CD4-positive, alpha-beta T cell (primary cell): ENCODE measurements around the gene MGME1. TPM values are rescaled to one million over a fixed set of nuclear protein-coding genes. Genes with fewer than 3 reads are reported as not detected.

Experiments used
- ATAC-seq: fragments of 200-7000 bp; cut with Tn5 transposase; one replicate; pipeline ENCODE4 v1.10.0; 2022; ENCODE audit warnings: mild to moderate bottlenecking; ENCODE audit not compliant: poor library complexity
- CTCF ChIA-PET: fragments of 350-600 bp; sonication (Branson Sonifier 250); formaldehyde crosslinking; loops from one replicate; lab custom pipeline; 2021; ENCODE audit warnings: antibody characterized with exemption, inconsistent platforms; lab: Charles Lee
- POLR2A ChIA-PET: fragments of 350-600 bp; sonication (Branson Sonifier 250); formaldehyde crosslinking; loops from one replicate; lab custom pipeline; 2021; ENCODE audit warnings: antibody characterized with exemption, inconsistent platforms; lab: Charles Lee
- DNase-seq, 14 experiments: peaks; one replicate each; pipeline ENCODE4 v3.0.0-alpha.2; 2013 to 2020; ENCODE audit warnings: mixed read lengths in 2 of 14
- H3K27ac ChIP-seq, 2 donors: one replicate each; pipeline versions ENCODE4 v1.5.1 to v1.7.0; 2013; ENCODE audit warnings: low read length in 2 of 2, low read depth in 1 of 2, mild to moderate bottlenecking in 1 of 2
- H3K27me3 ChIP-seq, 2 experiments: 1 replicate in 1 of 2; 2 replicates in 1 of 2; pipeline versions ENCODE4 v1.6.1 to v1.7.0; 2013; ENCODE audit warnings: low read length in 2 of 2, control low read depth in 1 of 2, mild to moderate bottlenecking in 1 of 2, moderate library complexity in 1 of 2; ENCODE audit not compliant: insufficient read depth in 2 of 2, control insufficient read depth in 1 of 2
- H3K36me3 ChIP-seq: one replicate; pipeline ENCODE4 v1.6.1; 2013; ENCODE audit warnings: low read length, control low read depth; ENCODE audit not compliant: insufficient read depth
- H3K4me1 ChIP-seq: one replicate; pipeline ENCODE4 v1.6.1; 2013; ENCODE audit warnings: low read length, control low read depth; ENCODE audit not compliant: insufficient read depth
- H3K4me3 ChIP-seq: one replicate; pipeline ENCODE4 v1.5.1; 2013; ENCODE audit warnings: mild to moderate bottlenecking, low read length, moderate library complexity
- H3K9me3 ChIP-seq, 2 experiments: 1 replicate in 1 of 2; 2 replicates in 1 of 2; pipeline versions ENCODE4 v1.6.1 to v1.7.0; 2013; ENCODE audit warnings: low read length in 2 of 2, mild to moderate bottlenecking in 2 of 2, control low read depth in 1 of 2, moderate library complexity in 1 of 2; ENCODE audit not compliant: control insufficient read depth in 1 of 2, insufficient read depth in 1 of 2
- H3K27ac Mint-ChIP-seq: one replicate; pipeline ENCODE4 v1.8.0; 2020; ENCODE audit warnings: mixed read lengths
- H3K27me3 Mint-ChIP-seq: one replicate; pipeline ENCODE4 v1.8.0; 2021; ENCODE audit warnings: mixed read lengths
- H3K36me3 Mint-ChIP-seq: one replicate; pipeline ENCODE4 v1.8.0; 2021; ENCODE audit warnings: low read depth, mixed read lengths
- H3K4me1 Mint-ChIP-seq: one replicate; pipeline ENCODE4 v1.8.0; 2021; ENCODE audit warnings: low read depth, mixed read lengths
- H3K4me3 Mint-ChIP-seq: one replicate; pipeline ENCODE4 v1.8.0; 2020; ENCODE audit warnings: mild to moderate bottlenecking, mixed read lengths
- H3K9me3 Mint-ChIP-seq: one replicate; pipeline ENCODE4 v1.8.0; 2020; ENCODE audit warnings: mixed read lengths
- CTCF ChIP-seq: fragments of 200-600 bp; IDR thresholded peaks from one replicate; pipeline ENCODE4 v1.8.0; 2022; ENCODE audit warnings: antibody characterized with exemption, mild to moderate bottlenecking
- intact Hi-C, 2 experiments: fragments of 100-400 bp; cut with DNase I in 1 of 2; cut with micrococcal nuclease in 1 of 2; formaldehyde crosslinking; loops; one replicate each; pipeline versions ENCODE4 v1.15.1 to v1.9.0; 2023 to 2025; cut with DNase I, micrococcal nuclease
- total RNA-seq, 174 experiments: library from RNA in 2 of 174; stranded (reverse) in 2 of 174; gene quantifications; one replicate each; pipeline ENCODE4 v1.2.3 and lab custom pipeline; 2021 to 2026

The MGME1 gene
- total RNA-seq, 2 experiments from 2014 or later, result 4.5 to 4.6 TPM

GRCh38 chr20:17966432-17967310 is 2.1 kb upstream of the MGME1 start:
- Mint-ChIP-seq H3K36me3 (peaks cover 34% of the 10 kb centered on the region), H3K4me3 (peak overlapping the region; percentile 83), H3K4me1 (peaks cover 82% of the 10 kb centered on the region), H3K27me3 (no peaks in the 10 kb centered on the region), H3K27ac (peak overlapping the region; percentile 92), H3K9me3 (no peaks in the 10 kb centered on the region)
- DNase-seq, result peak in 3 of 14 experiments; percentile 68 to 73 (median 68)
- CTCF ChIA-PET, result interaction anchor here (0.8 to 3.8 kb wide), 6 partner anchors 10 to 286 kb away, joined by 3 to 14 read pairs (median 9); partner anchors contain the start of gene RRBP1
- POLR2A ChIA-PET, result interaction anchor here (0.6 to 7.0 kb wide), 13 partner anchors 8 to 541 kb away, joined by 3 to 61 read pairs (median 4); partner anchors contain the start of genes DSTN, DZANK1, KAT14 and PET117
- intact Hi-C loops, result loop anchor here (1.0 to 10.0 kb wide), 6 partner anchors 30 to 1239 kb away; partner anchors contain the start of genes DZANK1 (in 1 of the 2), POLR3F (in 1 of the 2), SEC23B (in 1 of the 2) and SMIM26 (in 1 of the 2)
- H3K4me1 ChIP-seq, result peaks cover 53% of the 10 kb centered on the region
- H3K9me3 ChIP-seq, result no peaks in the 10 kb centered on the region
- H3K27ac ChIP-seq, result peak overlapping the region; percentile 54 to 99
- peak overlapping the region; percentile 69 for H3K4me3 ChIP-seq
- H3K36me3 ChIP-seq, result no peaks in the 10 kb centered on the region
- ATAC-seq, result peak; percentile 36
- peak; percentile 33 for TF ChIP-seq CTCF
- H3K27me3 ChIP-seq, result no peaks in the 10 kb centered on the region

GRCh38 chr20:17967521-17968365 is 1.1 kb upstream of the MGME1 start:
- H3K4me1 Mint-ChIP-seq, result peaks cover 82% of the 10 kb centered on the region
- intact Hi-C loops, result loop anchor here (1.0 to 10.0 kb wide), 11 partner anchors 29 to 1240 kb away; partner anchors contain the start of genes RRBP1 (in 2 of the 2), ZNF133 (in 2 of the 2), DZANK1 (in 1 of the 2) and KAT14 (in 1 of the 2)
- POLR2A ChIA-PET, result interaction anchor here (0.9 to 7.0 kb wide), 13 partner anchors 9 to 599 kb away, joined by 3 to 61 read pairs (median 5); partner anchors contain the start of genes DSTN, DZANK1, KAT14 and PET117

More at GRCh38 chr20:17967521-17968365, 1.1 kb upstream of the MGME1 start:
- TF ChIP-seq CTCF, result no peak
- DNase-seq, result peak in 4 of 14 experiments; percentile 7 to 58 (median 32)
- ATAC-seq, result no peak
- Mint-ChIP-seq H3K27ac (peak overlapping the region; percentile 92), H3K27me3 (no peaks in the 10 kb centered on the region), H3K9me3 (no peaks in the 10 kb centered on the region), H3K4me3 (peak overlapping the region; percentile 83), H3K36me3 (peaks cover 34% of the 10 kb centered on the region)
- peaks cover 47% of the 10 kb centered on the region for H3K4me1 ChIP-seq
- CTCF ChIA-PET, result interaction anchor here (0.9 to 3.8 kb wide), 6 partner anchors 9 to 285 kb away, joined by 3 to 14 read pairs (median 9); partner anchors contain the start of gene RRBP1
- no peaks in the 10 kb centered on the region for H3K36me3 ChIP-seq
- H3K4me3 ChIP-seq, result peak overlapping the region; percentile 69
- no peaks in the 10 kb centered on the region for H3K9me3 ChIP-seq
- no peaks in the 10 kb centered on the region for H3K27me3 ChIP-seq
- H3K27ac ChIP-seq, result peak overlapping the region; percentile 92 to 99
